HG02588 (cell line): ENCODE measurements around the gene GNAT1.
"Not testable (repeated sequence)": the region's sequence is repeated elsewhere in the genome, so short reads cannot be mapped to it uniquely, and the experiment has no call there.

ENCODE experiments used
- ATAC-seq: cut with Tn5 transposase; IDR thresholded peaks from one replicate; pipeline ENCODE4 v1.9.1; 2021; ENCODE audit warnings: mild to moderate bottlenecking, moderate library complexity; ENCODE audit not compliant: unreplicated experiment

GNAT1 gene

DNA sequence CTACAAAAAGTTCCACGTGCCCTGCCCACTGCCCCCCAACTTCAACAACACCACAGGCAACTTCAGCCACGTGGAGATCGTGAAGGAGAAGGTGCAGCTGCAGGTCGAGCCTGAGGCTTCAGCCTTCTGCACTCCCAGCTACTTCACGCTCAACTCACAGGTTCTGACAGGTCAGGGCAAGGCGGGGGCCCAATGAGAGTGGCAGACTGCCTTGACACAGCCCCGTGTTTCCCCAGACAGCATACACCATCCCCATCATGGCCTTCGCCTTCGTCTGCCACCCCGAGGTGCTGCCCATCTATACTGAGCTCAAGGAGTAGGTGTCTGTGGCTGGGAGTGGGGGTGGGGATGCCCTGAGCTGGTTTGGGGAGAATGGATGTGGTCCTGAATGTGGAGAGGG lies 26.3 kb downstream of the GNAT1 start:
- no peak for ATAC-seq

DNA sequence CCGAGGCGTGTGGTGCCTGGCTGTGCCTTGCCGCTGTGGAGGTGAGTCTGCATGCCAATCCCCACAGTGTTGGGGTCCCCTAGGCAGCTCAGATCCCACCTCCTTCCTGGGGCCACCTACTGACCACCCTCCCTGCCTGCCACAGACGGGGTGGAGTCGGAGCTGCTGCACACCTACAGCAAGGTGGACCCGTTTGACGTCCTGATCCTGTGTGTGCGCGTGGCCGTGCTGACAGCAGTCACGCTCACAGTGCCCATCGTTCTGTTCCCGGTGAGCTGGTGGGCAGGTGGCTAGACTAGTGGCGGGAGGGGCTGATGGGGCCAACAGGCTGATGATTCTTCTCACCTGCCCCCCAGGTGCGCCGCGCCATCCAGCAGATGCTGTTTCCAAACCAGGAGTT lies 27.0 kb downstream of the GNAT1 start:
- no peak for ATAC-seq

DNA sequence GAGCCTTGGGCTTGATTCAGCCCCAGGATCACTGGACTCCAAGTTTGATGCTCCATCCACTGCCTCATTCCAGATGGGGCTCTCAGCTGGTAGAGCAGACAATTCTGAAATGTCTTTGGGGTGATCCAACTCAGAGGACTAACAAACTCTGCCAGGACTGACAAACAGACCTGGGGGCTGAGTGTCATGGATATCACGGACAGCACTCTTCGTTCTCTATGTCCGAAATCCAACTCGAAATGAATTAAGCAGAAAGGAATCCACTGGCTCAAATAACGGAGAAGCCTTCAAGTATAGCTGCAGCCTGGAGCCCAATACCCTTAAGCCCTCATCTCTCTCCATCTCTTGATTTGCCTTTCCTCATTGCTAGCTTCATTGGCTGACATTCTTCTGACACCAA lies 27.9 kb downstream of the GNAT1 start:
- ATAC-seq, result no peak

DNA sequence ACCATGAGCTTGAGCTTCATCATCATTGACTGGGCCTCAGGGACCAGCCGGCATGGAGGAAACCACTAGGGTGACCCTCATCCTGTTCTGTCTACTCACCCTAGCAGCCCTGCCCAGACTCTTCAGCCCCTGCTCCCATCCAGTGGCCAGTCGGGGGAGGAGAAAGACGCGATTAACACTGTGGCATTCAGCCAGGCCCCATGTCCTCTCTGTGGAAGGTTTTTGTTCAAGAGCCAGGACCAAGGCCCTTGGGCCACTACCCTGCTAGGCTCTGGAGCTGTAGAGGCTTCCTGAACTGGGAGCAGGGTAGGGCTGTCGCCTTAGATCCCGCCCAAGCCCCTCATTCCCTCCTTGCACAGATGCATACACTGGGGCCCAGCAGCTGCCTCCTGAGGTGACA lies 28.7 kb downstream of the GNAT1 start:
- ATAC-seq, result no peak

DNA sequence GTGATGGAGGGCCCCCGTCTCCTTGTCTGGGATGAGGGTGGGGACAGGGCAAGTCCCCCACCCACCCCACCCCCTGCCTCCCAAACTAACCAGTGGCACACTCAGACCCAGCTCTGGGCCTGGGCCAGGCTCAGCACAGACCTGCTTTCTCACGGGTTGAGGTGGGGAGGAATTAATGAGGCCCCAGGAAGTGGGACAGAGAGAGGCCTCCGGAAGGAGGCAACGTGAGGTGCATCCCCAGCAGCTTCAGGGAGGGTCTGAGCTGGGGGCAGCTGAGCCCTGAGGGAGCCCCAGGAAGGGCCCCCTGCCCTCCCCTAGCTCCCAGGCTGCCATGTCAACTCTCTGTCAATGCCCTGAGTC lies 29.6 kb downstream of the GNAT1 start:
- ATAC-seq, result no peak

DNA sequence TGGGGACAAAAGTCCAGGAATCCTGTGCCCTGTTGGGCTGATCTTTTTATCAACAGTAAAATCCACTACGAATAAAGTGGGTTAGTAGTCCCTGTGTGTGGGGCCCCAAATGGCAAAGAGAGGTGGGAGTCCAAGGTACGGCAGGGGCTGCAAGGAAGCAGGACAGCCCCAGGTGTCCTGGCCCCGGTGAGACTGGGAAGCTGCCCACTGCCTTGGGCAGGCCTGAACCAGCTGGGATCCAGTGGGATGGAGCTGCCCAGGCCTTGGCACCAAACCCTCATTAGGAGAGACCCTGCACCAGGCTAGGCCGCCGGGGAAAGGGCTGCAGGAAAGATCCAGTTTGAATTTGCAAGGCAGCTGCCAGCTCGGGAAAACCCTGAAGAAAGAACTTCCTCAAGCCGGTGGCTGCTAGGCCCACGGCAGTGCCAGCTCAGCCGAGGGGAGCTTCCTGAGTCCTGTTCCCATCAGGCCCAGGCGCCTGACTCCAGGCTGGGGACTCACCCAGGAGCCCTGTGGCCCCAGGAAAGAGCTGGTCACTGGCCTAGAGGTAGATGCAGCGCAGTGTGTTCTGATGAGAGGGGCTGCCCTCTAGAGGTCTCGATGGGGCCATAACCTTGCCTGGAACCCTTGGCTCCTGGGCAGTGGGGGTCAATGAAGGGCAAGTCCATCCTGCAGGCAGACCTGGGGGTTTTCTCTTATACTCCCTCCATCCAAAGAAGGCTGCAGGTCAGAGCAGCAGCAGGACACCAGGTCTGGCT lies 30.2 kb downstream of the GNAT1 start:
- no peak for ATAC-seq

DNA sequence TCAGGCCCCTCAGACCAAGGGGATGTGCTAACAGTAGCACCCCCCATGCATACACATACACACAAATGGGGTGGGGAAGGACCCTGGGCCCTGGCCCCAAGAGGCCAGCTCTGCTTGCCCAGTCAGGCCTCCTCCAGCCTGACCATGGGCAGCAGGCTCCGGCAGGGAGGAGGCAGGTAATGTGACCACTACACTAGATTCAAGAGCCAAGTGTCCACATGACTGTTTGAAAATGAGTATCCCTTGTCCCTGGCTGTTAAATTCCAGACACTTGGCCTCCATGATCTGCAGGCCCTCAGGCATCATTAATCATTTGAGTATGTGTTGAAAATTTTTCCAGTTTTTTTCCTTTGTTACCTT lies 30.7 kb downstream of the GNAT1 start:
- no peak for ATAC-seq

DNA sequence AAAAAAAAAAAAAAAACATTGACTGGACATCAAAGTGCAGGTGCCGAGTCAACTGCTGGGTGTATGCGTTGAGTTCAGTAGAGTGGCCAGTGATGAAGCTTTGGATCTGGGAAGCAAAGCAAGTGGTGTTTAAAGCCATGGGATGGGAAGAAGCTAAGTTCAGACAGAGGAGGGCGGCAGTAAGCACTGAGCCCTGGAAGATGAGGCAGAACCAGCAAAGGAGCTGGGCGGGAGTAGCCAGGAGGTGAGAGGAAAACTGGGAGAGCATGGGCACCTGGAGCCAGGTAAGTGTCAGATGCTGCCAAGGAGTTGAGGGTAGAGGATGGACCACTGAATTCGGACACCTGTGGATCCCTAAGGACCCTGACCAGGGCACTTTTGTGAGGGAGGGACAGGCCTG lies 33.2 kb downstream of the GNAT1 start:
- no peak for ATAC-seq

DNA sequence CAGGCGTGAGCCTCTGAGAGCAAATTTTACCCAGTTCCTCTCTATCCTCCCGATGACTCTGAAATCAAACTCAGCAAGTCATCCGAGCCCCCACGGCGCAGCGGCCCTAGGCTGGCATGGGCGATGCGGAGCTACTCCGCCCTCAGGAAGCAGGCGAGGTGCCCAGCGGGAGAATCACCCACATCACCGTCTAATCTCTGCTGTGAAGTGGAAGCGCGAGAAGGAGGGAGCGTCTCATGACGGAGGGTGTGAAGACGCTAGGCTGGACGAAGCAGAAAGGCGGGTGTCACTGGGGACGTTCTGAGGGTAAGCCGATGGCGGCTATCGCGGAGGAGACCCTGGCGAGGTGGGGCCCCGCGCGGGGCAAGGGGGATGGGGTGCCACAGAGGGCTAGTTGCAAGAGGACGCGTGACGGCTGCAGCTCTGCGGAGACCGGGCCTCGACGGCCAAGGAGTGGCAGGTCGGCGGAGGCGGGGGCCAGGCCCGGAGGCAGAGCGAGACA lies 35.5 kb downstream of the GNAT1 start:
- peak; percentile 8 for ATAC-seq

DNA sequence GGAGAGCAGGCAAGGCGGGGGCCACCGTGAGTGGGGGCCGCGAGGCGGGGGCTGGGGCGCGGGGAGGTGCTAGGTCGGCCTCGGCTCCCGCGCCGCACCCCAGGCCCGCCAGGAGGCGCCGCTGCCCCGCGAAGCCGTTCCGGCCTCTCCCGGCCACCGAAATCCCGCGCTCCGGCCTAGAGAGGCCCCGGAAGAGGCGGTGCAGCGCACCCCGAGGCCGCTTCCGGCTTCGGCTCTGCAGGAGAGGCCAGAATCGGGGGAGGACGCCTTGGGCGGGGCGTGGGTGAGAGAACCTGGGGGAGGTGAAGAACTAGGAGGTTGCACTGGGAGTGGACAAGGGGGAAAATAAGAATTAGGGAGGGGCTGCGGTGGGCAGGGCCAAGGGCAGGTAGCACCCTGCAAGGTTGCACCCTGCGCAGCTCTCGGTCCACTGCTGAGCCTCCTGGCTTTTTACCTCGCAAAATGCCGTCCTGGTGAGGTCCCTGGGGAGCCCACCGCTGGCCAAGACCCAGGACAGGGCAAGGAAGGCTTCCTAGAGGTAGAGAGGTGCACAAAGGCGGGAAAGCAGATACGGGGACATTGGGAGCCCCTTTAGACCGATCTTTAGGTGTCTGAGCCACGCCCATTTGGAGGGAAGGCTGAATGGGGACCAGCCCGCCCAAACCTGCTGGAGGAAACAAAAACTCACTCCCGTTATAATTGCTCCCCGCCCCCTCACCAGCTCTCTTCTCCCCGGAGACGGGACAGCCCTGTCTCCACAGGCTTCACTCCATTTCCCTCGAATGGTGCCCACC lies 36.2 kb downstream of the GNAT1 start:
- peak; percentile 84 for ATAC-seq

DNA sequence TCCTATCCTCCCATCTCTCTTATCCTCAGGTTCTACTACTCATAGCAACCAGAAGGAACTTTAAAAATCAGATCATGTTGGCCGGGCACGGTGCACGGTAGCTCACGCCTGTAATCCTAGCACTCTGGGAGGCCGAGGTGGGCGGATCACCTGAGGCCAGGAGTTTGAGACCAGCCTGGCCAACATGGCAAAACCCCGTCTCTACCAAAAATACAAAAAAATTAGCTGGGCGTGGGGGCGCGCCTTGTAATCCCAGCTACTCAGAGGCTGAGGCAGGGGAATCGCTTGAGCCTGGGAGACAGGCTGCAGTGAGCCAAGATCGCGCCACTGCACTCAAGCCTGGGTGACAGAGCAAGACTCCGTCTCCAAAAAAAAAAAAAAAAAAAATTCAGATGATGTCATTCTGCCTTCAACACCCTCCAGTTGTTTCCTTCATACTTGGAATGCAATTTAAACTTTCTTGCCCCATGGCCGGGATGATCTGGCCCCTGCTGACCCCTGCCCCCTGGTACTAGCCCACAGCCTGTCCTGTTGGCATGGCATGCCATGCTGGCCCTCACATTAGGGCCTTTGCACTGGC lies 36.9 kb downstream of the GNAT1 start:
- not testable (repeated sequence) for ATAC-seq

DNA sequence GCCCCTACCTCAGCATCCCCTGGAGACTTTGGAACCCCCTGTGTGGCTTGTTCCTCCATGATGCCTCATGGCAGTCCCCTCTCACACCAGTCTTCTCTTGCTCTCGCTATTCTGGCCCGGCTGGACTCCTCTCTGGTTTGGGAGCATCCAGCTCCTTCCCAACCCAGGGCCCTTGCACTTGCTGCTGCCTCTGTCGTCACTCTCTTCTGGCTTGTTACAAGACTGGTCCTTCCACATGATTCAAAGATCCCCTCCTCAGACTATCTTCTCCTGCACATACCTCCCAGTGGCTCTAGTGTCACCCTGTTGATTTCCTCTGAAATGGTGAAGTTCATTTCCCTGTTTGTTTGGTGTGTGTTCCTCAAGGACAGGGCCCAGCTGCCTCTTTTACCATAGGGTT lies 38.1 kb downstream of the GNAT1 start:
- ATAC-seq, result no peak

DNA sequence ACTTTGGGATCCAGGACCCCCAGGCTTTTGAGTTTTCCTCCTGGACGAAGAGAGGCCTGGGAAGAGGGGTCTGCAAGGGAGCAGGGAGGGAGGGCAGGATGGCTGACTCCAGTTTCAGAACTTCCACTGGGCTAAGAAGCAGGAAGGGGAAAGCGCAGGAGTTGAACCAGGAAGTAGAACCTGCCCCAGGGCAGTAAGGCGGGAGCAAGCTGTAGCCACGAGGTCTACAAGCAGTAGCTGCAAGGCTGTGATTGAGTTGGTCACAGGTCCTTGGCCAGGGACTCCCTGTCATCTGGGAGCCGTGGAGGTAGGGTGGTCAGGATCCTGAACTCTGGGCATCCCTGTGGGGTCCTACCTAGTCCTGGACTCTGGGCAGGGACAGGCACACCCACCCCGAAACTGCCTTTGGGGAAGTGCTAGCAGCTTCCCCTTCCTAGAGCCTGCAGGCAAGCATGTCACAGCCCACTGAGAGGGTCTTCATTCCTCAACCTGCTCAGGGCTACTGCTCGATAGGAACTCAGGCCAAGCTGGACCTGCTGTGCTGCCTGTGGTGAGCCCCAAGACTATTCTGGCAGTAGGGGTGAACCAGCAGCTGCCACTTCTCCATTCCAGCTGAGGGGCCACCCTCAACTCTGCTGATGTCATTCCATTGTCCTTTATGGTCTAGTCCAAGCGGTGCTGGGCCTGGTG lies 38.8 kb downstream of the GNAT1 start:
- ATAC-seq, result no peak

DNA sequence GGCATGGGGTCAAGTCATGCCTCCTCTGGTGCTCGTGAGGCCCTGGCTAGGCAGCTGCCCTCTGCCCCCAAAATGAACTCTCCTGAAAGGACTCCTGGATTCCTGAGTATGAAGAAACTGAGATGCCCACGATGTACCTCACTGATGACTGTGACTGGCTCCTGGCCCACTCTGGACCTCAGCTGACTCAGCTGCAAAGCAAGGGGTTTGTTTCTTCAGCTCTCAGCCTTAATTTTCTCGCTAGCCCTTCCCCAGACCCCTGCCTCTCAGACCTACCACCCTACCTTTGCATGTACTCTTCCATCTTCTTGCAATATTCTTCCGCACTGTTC lies 39.4 kb downstream of the GNAT1 start:
- ATAC-seq, result no peak

DNA sequence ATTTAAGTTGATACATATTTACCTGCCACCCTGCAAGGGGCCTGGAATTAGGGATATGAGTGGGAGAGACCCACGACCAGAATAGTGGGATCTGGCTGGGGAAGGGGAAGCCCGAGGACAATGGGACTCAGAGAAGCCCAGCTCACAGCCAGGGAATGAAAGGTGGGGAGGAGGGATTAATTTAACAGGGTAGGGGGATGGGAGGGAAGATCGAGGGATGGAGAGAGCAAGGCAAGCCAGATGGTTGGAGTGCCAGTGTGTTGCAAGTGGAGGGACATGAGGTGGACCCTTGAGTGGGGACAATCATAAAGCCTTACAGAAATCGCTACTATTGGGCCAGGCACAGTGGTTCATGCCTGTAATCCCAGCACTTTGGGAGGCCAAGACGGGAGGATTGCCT lies 40.2 kb downstream of the GNAT1 start:
- ATAC-seq, result no peak

DNA sequence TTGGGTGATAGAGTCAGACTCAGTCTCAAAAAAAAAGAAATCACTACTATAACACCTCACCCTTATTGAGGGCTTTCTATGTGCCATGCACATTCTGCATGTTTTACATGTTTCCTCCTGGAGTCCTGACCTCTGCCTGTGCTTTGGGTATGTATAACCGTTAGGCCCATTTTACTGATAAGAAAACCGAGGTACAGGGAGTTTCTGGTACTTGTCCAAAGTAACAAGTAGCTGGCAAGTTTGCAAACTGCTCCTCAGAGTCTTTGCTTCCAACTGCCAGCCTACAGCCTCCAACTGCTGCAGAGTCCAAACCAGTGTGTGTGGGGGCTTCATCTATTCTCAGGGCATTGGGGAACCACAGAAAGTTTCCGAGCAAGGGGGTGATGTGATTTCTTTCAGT lies 40.9 kb downstream of the GNAT1 start:
- no peak for ATAC-seq

DNA sequence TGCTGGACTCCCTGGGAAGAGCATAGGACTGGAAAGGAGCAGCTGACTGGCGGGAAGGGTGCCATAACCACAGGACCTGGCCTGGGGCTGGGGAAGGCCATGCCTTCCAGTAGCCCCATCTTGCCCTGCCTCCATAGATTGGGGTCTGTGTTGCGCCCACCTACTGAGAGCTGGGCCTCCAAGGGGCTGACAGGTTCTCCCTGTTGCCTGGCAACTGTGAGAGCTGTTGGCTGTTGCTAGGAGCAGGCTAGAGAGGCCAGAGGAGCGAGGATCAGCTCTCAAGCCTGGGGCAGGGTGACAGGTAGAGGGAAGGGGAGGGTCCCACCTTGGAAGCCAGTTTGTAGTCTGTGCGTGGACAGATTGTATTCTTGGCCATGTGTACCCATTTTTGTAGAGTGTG lies 41.8 kb downstream of the GNAT1 start:
- ATAC-seq, result no peak

DNA sequence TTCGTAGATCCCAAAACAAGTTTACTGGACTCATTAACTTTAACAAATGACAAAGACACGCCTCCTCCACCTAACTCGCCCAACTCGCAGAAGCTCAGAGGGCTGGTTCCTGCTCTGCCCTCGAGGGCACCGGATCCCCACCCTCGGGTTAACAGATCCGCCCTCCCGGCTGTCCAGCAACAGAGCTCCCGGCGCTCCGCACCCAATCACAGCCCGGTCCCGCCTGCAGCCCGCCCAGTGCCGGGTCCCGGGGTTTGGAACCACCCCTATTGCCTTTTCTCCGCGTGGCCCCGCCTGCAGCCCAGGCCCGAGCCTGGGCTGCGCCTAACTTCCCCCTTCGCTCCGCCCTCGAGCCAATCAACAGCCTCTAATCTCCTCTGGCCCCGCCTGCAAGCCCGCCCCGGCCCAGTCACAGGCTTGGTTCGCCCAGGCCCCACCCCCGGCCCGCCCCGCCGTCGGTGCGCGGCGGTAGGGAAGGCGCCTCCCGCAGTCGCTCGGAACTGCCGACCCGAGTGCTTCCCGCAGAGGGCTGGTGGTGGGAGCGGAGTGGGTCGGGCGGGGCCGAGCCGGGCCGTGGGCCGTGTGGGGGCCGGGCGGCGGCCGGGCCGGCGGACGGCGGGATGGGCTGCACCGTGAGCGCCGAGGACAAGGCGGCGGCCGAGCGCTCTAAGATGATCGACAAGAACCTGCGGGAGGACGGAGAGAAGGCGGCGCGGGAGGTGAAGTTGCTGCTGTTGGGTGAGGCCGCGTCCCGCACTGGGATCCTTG lies 44.5 kb downstream of the GNAT1 start, which contains the start of gene GNAI2:
Gene GNAI2, plus strand, starts transcription at position 489 of the 768 bp plus-strand sequence. Its CDS starts 132 bp downstream, at position 621.
- peak; percentile 89 for ATAC-seq

DNA sequence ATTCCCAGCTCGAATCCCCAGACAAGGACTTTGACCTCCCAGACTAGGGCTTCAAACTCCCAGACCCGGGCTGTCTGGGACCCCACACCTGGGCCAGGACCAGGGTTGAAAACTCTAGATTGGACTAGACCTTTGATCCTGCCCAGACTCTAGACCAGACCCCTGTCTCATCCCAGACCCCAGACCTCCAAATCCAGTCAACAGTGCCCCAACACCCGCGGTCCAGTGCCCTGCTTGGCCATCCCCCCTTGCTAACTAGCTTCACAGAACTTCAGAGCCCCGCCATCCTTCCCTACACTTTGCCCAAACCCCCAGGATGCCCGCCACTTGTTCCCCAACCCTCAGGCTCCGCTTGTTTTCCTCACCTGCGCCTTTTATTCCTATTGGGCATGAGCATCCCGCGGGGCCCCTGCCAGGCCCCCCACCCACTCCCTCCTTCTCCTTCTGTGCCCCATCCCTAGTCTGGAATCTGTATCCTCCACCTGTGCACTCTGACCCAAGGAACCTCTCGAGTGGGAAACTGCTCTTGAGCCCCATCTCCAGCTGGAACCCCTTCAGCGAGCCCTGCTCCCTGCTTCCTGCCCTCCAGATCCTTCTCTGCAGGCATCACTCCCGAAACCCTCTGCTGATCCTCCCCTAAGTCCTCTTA lies 45.2 kb downstream of the GNAT1 start:
- no peak for ATAC-seq

DNA sequence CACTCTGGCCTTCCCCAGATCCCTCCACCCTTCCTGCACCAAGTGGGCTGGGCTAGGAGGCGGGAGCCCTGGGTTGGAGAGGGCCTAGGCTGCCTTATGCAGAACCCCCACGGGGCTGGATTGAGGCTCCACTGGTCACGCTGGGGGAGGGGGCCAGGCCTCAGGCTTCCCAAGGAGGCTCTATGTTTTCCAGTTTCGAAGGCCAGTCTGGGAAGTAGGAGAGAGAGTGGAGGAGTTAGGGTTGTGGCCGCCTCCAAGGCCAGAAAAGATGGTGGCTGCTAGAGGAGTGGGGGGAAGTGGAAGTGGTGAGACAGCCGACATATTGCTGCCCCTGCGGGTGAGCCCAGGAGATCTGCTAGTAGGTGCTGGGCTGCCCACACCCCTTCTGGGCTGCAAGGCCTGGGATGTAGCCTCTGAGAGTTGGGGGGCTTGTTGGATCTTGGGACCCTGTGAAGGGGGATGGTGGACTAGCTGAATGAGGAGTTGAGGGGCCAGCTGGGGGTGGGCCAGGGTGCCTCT lies 45.8 kb downstream of the GNAT1 start:
- ATAC-seq, result no peak
